ENCODE measurements around the gene ADGRL2. TPM values are rescaled to one million over a fixed set of nuclear protein-coding genes. Genes with fewer than 3 reads are reported as not detected.

The ADGRL2 gene
- polyA plus RNA-seq (2013, experiment 1 of 2; ENCODE audit: insufficient read length), result 45.6 TPM
- 42.8 TPM for polyA plus RNA-seq (2013, experiment 2 of 2; ENCODE audit: insufficient read length)

GRCh38 chr1:81800695-81801650 is at the start of gene ADGRL2:
Gene ADGRL2 (plus strand): TSS chr1:81800934. CDS start chr1:81836985, 36,051 bp downstream.
- DNase-seq, result peak; percentile 94

GRCh38 chr1:81752840-81753239 is 47.9 kb upstream of the ADGRL2 start:
- no peak for DNase-seq

- no peak for DNase-seq
These were observed 46.3 kb upstream of the ADGRL2 start for GRCh38 chr1:81754424-81754823.

- peak; percentile 13 for DNase-seq
These were observed 43.9 kb upstream of the ADGRL2 start for GRCh38 chr1:81756872-81757271.

- peak; percentile 5 for DNase-seq
These were observed 43.2 kb upstream of the ADGRL2 start for GRCh38 chr1:81757398-81758020.

GRCh38 chr1:81758181-81758580 is 42.6 kb upstream of the ADGRL2 start:
- no peak for DNase-seq

GRCh38 chr1:81760477-81761097 is 40.1 kb upstream of the ADGRL2 start:
- DNase-seq, result peak; percentile 28

- DNase-seq, result no peak
These were observed 25.2 kb upstream of the ADGRL2 start for GRCh38 chr1:81775510-81775909.

GRCh38 chr1:81780705-81781454 is 19.9 kb upstream of the ADGRL2 start:
- no peak for DNase-seq

GRCh38 chr1:81781749-81782148 is 19.0 kb upstream of the ADGRL2 start:
- no peak for DNase-seq

- DNase-seq, result no peak
These were observed 8.6 kb upstream of the ADGRL2 start for GRCh38 chr1:81792184-81792583.

GRCh38 chr1:81797701-81798100 is 3.0 kb upstream of the ADGRL2 start:
- DNase-seq, result peak; percentile 58

- peak; percentile 81 for DNase-seq
These were observed 617 bp upstream of the ADGRL2 start for GRCh38 chr1:81799939-81800694.

GRCh38 chr1:81801651-81802456 is 1.1 kb downstream of the ADGRL2 start:
- peak; percentile 52 for DNase-seq

GRCh38 chr1:81802457-81802706 is 1.6 kb downstream of the ADGRL2 start:
- no peak for DNase-seq

GRCh38 chr1:81802707-81803430 is 2.1 kb downstream of the ADGRL2 start:
- peak; percentile 66 for DNase-seq

GRCh38 chr1:81803431-81804110 is 2.8 kb downstream of the ADGRL2 start:
- peak; percentile 52 for DNase-seq

GRCh38 chr1:81804312-81804711 is 3.6 kb downstream of the ADGRL2 start:
- no peak for DNase-seq

GRCh38 chr1:81805537-81806431 is 5.0 kb downstream of the ADGRL2 start:
- DNase-seq, result no peak
